ENCODE measurements around the gene DNAJC11.

GRCh38 chr1:6623269-6623965 is 78.2 kb downstream of the DNAJC11 start:
- TF ChIP-seq CTCF (IDR thresholded peaks at IDR 0.05): no peak
- no peak for TF ChIP-seq ZFX (IDR thresholded peaks at IDR 0.05; ENCODE audit: borderline replicate concordance)
